SK-N-SH (cell line): Measurements from ENCODE around the gene MAP1LC3B. TPM values are rescaled to one million over a fixed set of nuclear protein-coding genes. Genes with fewer than 3 reads are reported as not detected.

Source experiments
- CTCF ChIA-PET: fragments of 300-600, 350-600 bp; formaldehyde crosslinking; extraction: SDS; loops from one replicate; lab custom pipeline; 2021; lab: Yijun Ruan, JAX
- POLR2A ChIA-PET: fragments of 350-600 bp; sonication (Branson Sonifier 250); formaldehyde crosslinking; extraction: SDS; loops from one replicate; lab custom pipeline; 2020; ENCODE audit warnings: antibody characterized with exemption, inconsistent platforms; lab: Yijun Ruan, JAX
- DNase-seq: peaks from one replicate; pipeline ENCODE4 v3.0.0; 2012
- H2AFZ ChIP-seq: fragments of 200-600 bp; sonication (generic); 2 replicates; pipeline ENCODE4 v1.8.1; 2016; ENCODE audit warnings: antibody characterized with exemption, mild to moderate bottlenecking, low read depth
- H3F3A ChIP-seq: fragments of 200-600 bp; sonication (generic); replicated peaks from 2 replicates; pipeline ENCODE3; 2016; ENCODE audit warnings: antibody characterized with exemption, mild to moderate bottlenecking; ENCODE audit not compliant: insufficient read depth
- H3K27ac ChIP-seq, 2 experiments: fragments of 200-500 bp in 1 of 2; fragments of 200-600 bp in 1 of 2; sonication (Bioruptor generic) in 1 of 2; sonication (generic), shearing (Covaris generic) in 1 of 2; 2 replicates each; pipeline versions ENCODE4 v1.5.1 to v1.6.1; 2014 to 2016; ENCODE audit warnings: low read depth in 2 of 2, inconsistent platforms in 1 of 2, low read length in 1 of 2, mild to moderate bottlenecking in 1 of 2, mixed read lengths in 1 of 2
- H3K27me3 ChIP-seq: fragments of 200-600 bp; sonication (generic), shearing (Covaris generic); 2 replicates; pipeline ENCODE4 v1.6.1; 2016; ENCODE audit warnings: mixed run types; ENCODE audit not compliant: insufficient read depth
- H3K36me3 ChIP-seq, 2 experiments: fragments of 200-500 bp in 1 of 2; fragments of 200-600 bp in 1 of 2; sonication (Bioruptor generic) in 1 of 2; sonication (generic) in 1 of 2; replicated peaks in 1 of 2; 2 replicates each; pipeline versions ENCODE3 to v1.5.1; 2014 to 2016; ENCODE audit warnings: low read length in 1 of 2, mild to moderate bottlenecking in 1 of 2; ENCODE audit not compliant: insufficient read depth in 2 of 2, control insufficient read depth in 1 of 2
- H3K4me1 ChIP-seq, 2 experiments: fragments of 200-500 bp in 1 of 2; fragments of 200-600 bp in 1 of 2; sonication (Bioruptor generic) in 1 of 2; sonication (generic), shearing (Covaris generic) in 1 of 2; 2 replicates each; pipeline versions ENCODE4 v1.5.1 to v1.6.1; 2014 to 2016; ENCODE audit warnings: low read depth in 1 of 2, low read length in 1 of 2, mixed run types in 1 of 2; ENCODE audit not compliant: insufficient read depth in 2 of 2, control insufficient read depth in 1 of 2
- H3K4me2 ChIP-seq: fragments of 200-600 bp; sonication (generic), shearing (Covaris generic); 2 replicates; pipeline ENCODE4 v1.6.1; 2017; ENCODE audit warnings: mixed run types
- H3K4me3 ChIP-seq, 2 experiments: fragments of 200-500 bp in 1 of 2; fragments of 200-600 bp in 1 of 2; sonication (Bioruptor generic) in 1 of 2; sonication (generic), shearing (Covaris generic) in 1 of 2; 2 replicates each; pipeline versions ENCODE4 v1.5.1 to v1.8.1; 2014 to 2016; ENCODE audit warnings: low read depth in 2 of 2, inconsistent platforms in 1 of 2, low read length in 1 of 2, mild to moderate bottlenecking in 1 of 2, mixed read lengths in 1 of 2, moderate library complexity in 1 of 2
- H3K79me2 ChIP-seq: fragments of 200-600 bp; sonication (generic); 2 replicates; pipeline ENCODE4 v1.8.1; 2017; ENCODE audit warnings: mild to moderate bottlenecking; ENCODE audit not compliant: insufficient read depth
- H3K9ac ChIP-seq: fragments of 200-600 bp; sonication (generic); 2 replicates; pipeline ENCODE4 v1.6.1; 2017; ENCODE audit warnings: mixed run types
- H3K9me2 ChIP-seq: fragments of 200-600 bp; sonication (generic); 2 replicates; pipeline ENCODE4 v1.6.1; 2017; ENCODE audit warnings: mixed run types
- H3K9me3 ChIP-seq: fragments of 200-600 bp; sonication (generic); 2 replicates; pipeline ENCODE4 v1.6.1; 2017; ENCODE audit warnings: mixed run types, mild to moderate bottlenecking, moderate library complexity
- H4K20me1 ChIP-seq: fragments of 200-600 bp; sonication (generic); 2 replicates; pipeline ENCODE4 v1.6.1; 2017; ENCODE audit warnings: mild to moderate bottlenecking, mixed run types; ENCODE audit not compliant: insufficient read depth
- CHD2 ChIP-seq: fragments of 150-350 bp; IDR thresholded peaks from 2 replicates; pipeline ENCODE4 v1.6.1; 2018; ENCODE audit warnings: low read length; ENCODE audit not compliant: partially characterized antibody
- ELF1 ChIP-seq: IDR thresholded peaks from 2 replicates; pipeline ENCODE4 v1.4.0; 2012
- EP300 ChIP-seq, 2 experiments: IDR thresholded peaks; 2 replicates each; pipeline versions ENCODE4 v1.4.0 to v1.6.1; 2012; ENCODE audit warnings: borderline replicate concordance in 1 of 2, low read depth in 1 of 2, low read length in 1 of 2
- FOSL2 ChIP-seq: IDR thresholded peaks from 2 replicates; pipeline ENCODE4 v1.4.0; 2012; ENCODE audit warnings: low read depth, mild to moderate bottlenecking, moderate library complexity, borderline replicate concordance
- FOXJ3 ChIP-seq: sonication (generic); formaldehyde crosslinking; IDR thresholded peaks from 2 replicates; pipeline ENCODE4 v1.5.1; 2020; ENCODE audit warnings: mild to moderate bottlenecking, missing genetic modification reagents
- GABPA ChIP-seq: IDR thresholded peaks from 2 replicates; pipeline ENCODE4 v1.4.0; 2012; ENCODE audit warnings: low read depth, mild to moderate bottlenecking
- IRF3 ChIP-seq: fragments of 150-350 bp; IDR thresholded peaks from 2 replicates; pipeline ENCODE4 v1.6.1; 2016; ENCODE audit warnings: mild to moderate bottlenecking, low read depth, low read length
- JUND ChIP-seq: IDR thresholded peaks from 2 replicates; pipeline ENCODE4 v1.4.0; 2012
- MEF2A ChIP-seq: IDR thresholded peaks from 2 replicates; pipeline ENCODE4 v1.4.0; 2012; ENCODE audit warnings: low read depth, borderline replicate concordance
- MXI1 ChIP-seq: IDR thresholded peaks from 2 replicates; pipeline ENCODE4 v1.6.1; 2012; ENCODE audit warnings: mild to moderate bottlenecking, low read depth, low read length, improper control_type of control experiment
- REST ChIP-seq: IDR thresholded peaks from 2 replicates; pipeline ENCODE4 v1.6.1; 2012; ENCODE audit warnings: mild to moderate bottlenecking, low read depth, low read length, moderate library complexity
- SIN3A ChIP-seq: IDR thresholded peaks from 2 replicates; pipeline ENCODE4 v1.6.1; 2012; ENCODE audit warnings: low read depth, mild to moderate bottlenecking, low read length, moderate library complexity, borderline replicate concordance
- TAF1 ChIP-seq: IDR thresholded peaks from 2 replicates; pipeline ENCODE4 v1.6.1; 2012; ENCODE audit warnings: low read depth, mild to moderate bottlenecking, low read length, moderate library complexity, borderline replicate concordance
- TEAD4 ChIP-seq: IDR thresholded peaks from 2 replicates; pipeline ENCODE4 v1.4.0; 2012; ENCODE audit warnings: mild to moderate bottlenecking, borderline replicate concordance; ENCODE audit not compliant: insufficient read depth
- USF2 ChIP-seq: fragments of 150-350 bp; IDR thresholded peaks from 2 replicates; pipeline ENCODE4 v1.6.1; 2017; ENCODE audit warnings: antibody characterized with exemption, low read length, low read depth, borderline replicate concordance
- ZBTB33 ChIP-seq: IDR thresholded peaks from 2 replicates; pipeline ENCODE4 v1.4.0; 2012; ENCODE audit warnings: low read depth, borderline replicate concordance
- WGBS: methylation state at CpG from one replicate; pipeline ENCODE4 v1.1.6; 2017; ENCODE audit warnings: low lambda C conversion rate; 5-methylcytosine and 5-hydroxymethylcytosine counted together
- polyA plus RNA-seq, 3 experiments: library from polyadenylated mRNA; depleted of rRNA; stranded (reverse); fragments of >200 nt; gene quantifications; 2 replicates each; pipeline ENCODE4 v1.2.3, GENCODE V29; 2012
- TF ChIP-seq, protein P1 (sequence below): IDR thresholded peaks from 2 replicates; pipeline ENCODE4 v1.4.0; 2012; ENCODE audit warnings: low read depth, borderline replicate concordance
- TF ChIP-seq, protein P2 (sequence below): IDR thresholded peaks from 2 replicates; pipeline ENCODE4; 2012

The MAP1LC3B gene
- polyA plus RNA-seq, 1 of the 3 experiments (the other 2 are of a cell fraction), result 33.7 TPM

DNA sequence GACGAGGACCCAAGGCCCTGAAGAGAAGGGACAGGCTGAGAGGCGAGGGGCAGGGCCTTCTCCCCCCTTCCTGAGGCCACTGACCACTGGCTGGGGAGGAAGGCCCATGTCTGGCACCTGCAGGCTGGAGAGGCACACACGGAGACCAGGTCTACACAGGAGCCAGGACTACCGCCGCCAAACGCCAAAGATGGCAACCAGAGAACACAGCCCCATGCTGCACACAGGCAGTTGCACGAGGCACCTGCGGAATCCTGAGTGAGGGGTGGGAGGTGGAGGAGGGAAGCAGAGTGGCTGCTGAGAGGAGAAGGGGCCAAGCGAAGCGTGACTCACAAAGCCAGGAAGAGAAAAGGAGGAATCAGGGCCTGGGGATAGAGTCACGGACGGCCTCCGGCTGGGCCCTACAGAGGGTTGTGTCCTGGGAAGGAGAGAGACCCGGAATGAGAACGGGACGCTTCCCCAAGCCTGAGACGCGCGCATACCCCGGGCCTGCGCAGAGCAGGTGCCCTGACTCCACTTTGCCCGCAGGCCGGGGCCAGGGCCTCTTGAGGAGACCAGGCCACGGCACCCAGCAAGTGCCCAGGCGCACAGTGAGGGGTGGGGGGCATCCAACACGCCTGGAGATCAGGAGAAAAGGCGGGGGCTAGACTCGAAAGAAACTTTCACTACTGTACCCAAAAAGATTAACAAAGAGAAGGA, 46.3 kb upstream of the MAP1LC3B start:
- POLR2A ChIA-PET, result no interaction called here
- Histone ChIP-seq H2AFZ (no peak overlapping the region), H3K9me3 (no peaks in the 10 kb centered on the region), H3K79me2 (peaks cover 14% of the 10 kb centered on the region; the same call in 1 of the 2 replicates), H4K20me1 (no peaks in the 10 kb centered on the region), H3F3A (no peaks in the 10 kb centered on the region), H3K9me2 (no peaks in the 10 kb centered on the region), H3K9ac (no peak overlapping the region), H3K4me3 (no peak overlapping the region), H3K4me2 (no peak overlapping the region), H3K4me1 (peaks cover 0 to 10% of the 10 kb centered on the region in 2 experiments; a peak in 2 of 4 replicates), H3K27me3 (no peaks in the 10 kb centered on the region), H3K36me3 (peaks cover 6 to 23% of the 10 kb centered on the region in 2 experiments), H3K27ac (no peak overlapping the region)
- no peak for DNase-seq
- CTCF ChIA-PET, result no interaction called here
- no peak for TF ChIP-seq GABPA
- no peak for TF ChIP-seq ELF1
- TF ChIP-seq JUND, result no peak
- no peak for TF ChIP-seq SIN3A
- TF ChIP-seq MXI1, result no peak
- no peak for TF ChIP-seq MEF2A
- no peak for TF ChIP-seq FOXJ3 (CRISPR knock-in tag)
- TF ChIP-seq REST, result no peak
- TF ChIP-seq TEAD4, result no peak
- TF ChIP-seq ZBTB33, result no peak
- TF ChIP-seq, protein P1, sequence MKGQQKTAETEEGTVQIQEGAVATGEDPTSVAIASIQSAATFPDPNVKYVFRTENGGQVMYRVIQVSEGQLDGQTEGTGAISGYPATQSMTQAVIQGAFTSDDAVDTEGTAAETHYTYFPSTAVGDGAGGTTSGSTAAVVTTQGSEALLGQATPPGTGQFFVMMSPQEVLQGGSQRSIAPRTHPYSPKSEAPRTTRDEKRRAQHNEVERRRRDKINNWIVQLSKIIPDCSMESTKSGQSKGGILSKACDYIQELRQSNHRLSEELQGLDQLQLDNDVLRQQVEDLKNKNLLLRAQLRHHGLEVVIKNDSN, result no peak
- no peak for TF ChIP-seq USF2
- TF ChIP-seq, protein P2, sequence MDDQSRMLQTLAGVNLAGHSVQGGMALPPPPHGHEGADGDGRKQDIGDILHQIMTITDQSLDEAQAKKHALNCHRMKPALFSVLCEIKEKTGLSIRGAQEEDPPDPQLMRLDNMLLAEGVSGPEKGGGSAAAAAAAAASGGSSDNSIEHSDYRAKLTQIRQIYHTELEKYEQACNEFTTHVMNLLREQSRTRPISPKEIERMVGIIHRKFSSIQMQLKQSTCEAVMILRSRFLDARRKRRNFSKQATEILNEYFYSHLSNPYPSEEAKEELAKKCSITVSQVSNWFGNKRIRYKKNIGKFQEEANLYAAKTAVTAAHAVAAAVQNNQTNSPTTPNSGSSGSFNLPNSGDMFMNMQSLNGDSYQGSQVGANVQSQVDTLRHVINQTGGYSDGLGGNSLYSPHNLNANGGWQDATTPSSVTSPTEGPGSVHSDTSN, result no peak
- no peak for TF ChIP-seq TAF1
- TF ChIP-seq IRF3, result no peak
- no peak for TF ChIP-seq CHD2
- no peak for TF ChIP-seq EP300 (IDR thresholded peaks at IDR 0.05; ENCODE audit: borderline replicate concordance in 1 of 2, low read depth in 1 of 2, low read length in 1 of 2)
- TF ChIP-seq FOSL2, result no peak
- WGBS, result 95% methylated on average over 28 of the region's 28 CpGs
